OCI-LY3 (cell line): Measurements from ENCODE around the gene TRMT112.

Source experiments
- H2AFZ ChIP-seq: fragments of 200-600, 300-600 bp; shearing (Covaris generic); 2 replicates; pipeline ENCODE4 v1.6.0; 2014; ENCODE audit warnings: antibody characterized with exemption, low read depth, low read length
- H3K27ac ChIP-seq: fragments of 200-600, 300-600 bp; sonication (generic); 2 replicates; pipeline ENCODE4 v1.5.1; 2014; ENCODE audit warnings: mild to moderate bottlenecking, low read length, moderate library complexity, mixed read lengths
- H3K27me3 ChIP-seq: fragments of 200-600, 300-600 bp; sonication (generic); 2 replicates; pipeline ENCODE4 v1.6.1; 2014; ENCODE audit warnings: low read depth, low read length, mixed read lengths
- H3K36me3 ChIP-seq: fragments of 200-600, 300-600 bp; sonication (generic); replicated peaks from 2 replicates; pipeline ENCODE3; 2014; ENCODE audit warnings: low read depth, low read length, mixed read lengths
- H3K4me1 ChIP-seq: fragments of 300-600, 200-600 bp; sonication (generic); 2 replicates; pipeline ENCODE4 v1.6.1; 2014; ENCODE audit warnings: low read length, mixed read lengths
- H3K4me2 ChIP-seq: fragments of 200-600, 300-600 bp; sonication (generic); 2 replicates; pipeline ENCODE4 v1.6.1; 2014; ENCODE audit warnings: low read length, mixed read lengths
- H3K4me3 ChIP-seq: fragments of 300-600, 200-600 bp; sonication (generic); 2 replicates; pipeline ENCODE4 v1.5.1; 2014; ENCODE audit warnings: antibody characterized with exemption, mild to moderate bottlenecking, low read length, moderate library complexity
- H3K79me2 ChIP-seq: fragments of 300-600, 200-600 bp; shearing (Covaris generic); 2 replicates; pipeline ENCODE4 v1.6.1; 2014; ENCODE audit warnings: mild to moderate bottlenecking, low read length, mixed read lengths
- H3K9ac ChIP-seq: fragments of 300-600, 200-600 bp; shearing (Covaris generic); 2 replicates; pipeline ENCODE4 v1.6.0; 2014; ENCODE audit warnings: mild to moderate bottlenecking, low read length, moderate library complexity
- H3K9me3 ChIP-seq: fragments of 200-600, 300-600 bp; shearing (Covaris generic); 2 replicates; pipeline ENCODE4 v1.6.1; 2014; ENCODE audit warnings: low read length, mixed read lengths; ENCODE audit not compliant: insufficient read depth
- H4K20me1 ChIP-seq: fragments of 200-600, 300-600 bp; sonication (generic); 2 replicates; pipeline ENCODE4 v1.6.1; 2016; ENCODE audit warnings: low read length, mixed read lengths; ENCODE audit not compliant: insufficient read depth
- CTCF ChIP-seq: fragments of 200-600, 300-600 bp; sonication (generic); IDR thresholded peaks from 2 replicates; pipeline ENCODE4 v1.5.1; 2014; ENCODE audit warnings: antibody characterized with exemption, low read length, low read depth
- EZH2phosphoT487 ChIP-seq: fragments of 200-600 bp; shearing (Covaris generic); IDR thresholded peaks from 2 replicates; pipeline ENCODE4 v1.6.1; 2018; ENCODE audit warnings: antibody characterized with exemption, mixed run types, low read depth

TRMT112 gene

GRCh38 chr11:64358907-64359711, 41.8 kb upstream of the TRMT112 start, which contains the start of gene RPS6KA4:
TSS of gene RPS6KA4 (plus strand) at chr11:64359162. CDS start at chr11:64359236, 74 bp downstream.
- peak within 1 kb of the TSS; percentile 98 for H3K4me2 ChIP-seq
- no peaks in the 10 kb centered on the region for H4K20me1 ChIP-seq
- H3K27ac ChIP-seq, result peak within 1 kb of the TSS; percentile 22; the same call in 1 of the 2 replicates
- peak within 1 kb of the TSS; percentile 91 for H3K4me3 ChIP-seq
- H3K9me3 ChIP-seq, result no peaks in the 10 kb centered on the region
- H3K27me3 ChIP-seq, result no peaks in the 10 kb centered on the region
- peaks cover 7% of the 10 kb centered on the region for H3K79me2 ChIP-seq
- TF ChIP-seq EZH2phosphoT487 (no peak), CTCF (no peak)
- peaks cover 52% of the 10 kb centered on the region for H3K4me1 ChIP-seq
- peaks cover 27% of the 10 kb centered on the region for H3K36me3 ChIP-seq
- H3K9ac ChIP-seq, result peak within 1 kb of the TSS; percentile 86
- peak within 1 kb of the TSS; percentile 91; the same call in 1 of the 2 replicates for H2AFZ ChIP-seq

GRCh38 chr11:64358536-64358906, 41.2 kb upstream of the TRMT112 start:
- H2AFZ ChIP-seq, result peak overlapping the region; percentile 60; the same call in 1 of the 2 replicates
- no peaks in the 10 kb centered on the region for H4K20me1 ChIP-seq
- H3K4me3 ChIP-seq, result peak overlapping the region; percentile 91
- H3K27ac ChIP-seq, result no peak overlapping the region
- peaks cover 30% of the 10 kb centered on the region for H3K36me3 ChIP-seq
- peak overlapping the region; percentile 98 for H3K4me2 ChIP-seq
- no peaks in the 10 kb centered on the region for H3K27me3 ChIP-seq
- peaks cover 7% of the 10 kb centered on the region for H3K79me2 ChIP-seq
- H3K9me3 ChIP-seq, result no peaks in the 10 kb centered on the region
- H3K9ac ChIP-seq, result peak overlapping the region; percentile 86
- peaks cover 52% of the 10 kb centered on the region for H3K4me1 ChIP-seq
- no peak for TF ChIP-seq CTCF
- TF ChIP-seq EZH2phosphoT487, result no peak

GRCh38 chr11:64357904-64358535, 40.7 kb upstream of the TRMT112 start:
- peak overlapping the region; percentile 86; the same call in 1 of the 2 replicates for H3K9ac ChIP-seq
- TF ChIP-seq EZH2phosphoT487, result no peak
- TF ChIP-seq CTCF, result no peak
- no peaks in the 10 kb centered on the region for H3K27me3 ChIP-seq
- no peaks in the 10 kb centered on the region for H4K20me1 ChIP-seq
- no peak overlapping the region for H2AFZ ChIP-seq
- H3K36me3 ChIP-seq, result peaks cover 28% of the 10 kb centered on the region
- no peak overlapping the region for H3K27ac ChIP-seq
- H3K4me1 ChIP-seq, result peaks cover 52% of the 10 kb centered on the region
- H3K9me3 ChIP-seq, result no peaks in the 10 kb centered on the region
- peak overlapping the region; percentile 98 for H3K4me2 ChIP-seq
- peaks cover 7% of the 10 kb centered on the region for H3K79me2 ChIP-seq
- H3K4me3 ChIP-seq, result peak overlapping the region; percentile 91

- Histone ChIP-seq H3K36me3 (peaks cover 27% of the 10 kb centered on the region), H3K79me2 (peaks cover 7% of the 10 kb centered on the region), H3K4me2 (no peak overlapping the region), H3K27me3 (no peaks in the 10 kb centered on the region), H3K9me3 (no peaks in the 10 kb centered on the region), H3K27ac (no peak overlapping the region), H4K20me1 (no peaks in the 10 kb centered on the region), H2AFZ (no peak overlapping the region), H3K9ac (no peak overlapping the region), H3K4me1 (peaks cover 51% of the 10 kb centered on the region), H3K4me3 (no peak overlapping the region)
- TF ChIP-seq CTCF (no peak), EZH2phosphoT487 (no peak)
Measured at GRCh38 chr11:64357446-64357845, 40.1 kb upstream of the TRMT112 start.
